Measurements from ENCODE around the gene FOXN3.
A peak's percentile ranks its signal among the peaks of the same experiment; 100 is the strongest.
"Not testable (repeated sequence)": the region's sequence is repeated elsewhere in the genome, so short reads cannot be mapped to it uniquely, and the experiment has no call there.

FOXN3 gene

GRCh38 chr14:89164168-89165073, 252.6 kb downstream of the FOXN3 start:
- no peak for DNase-seq (ENCODE audit: low spot score)

GRCh38 chr14:89163031-89163636, 253.9 kb downstream of the FOXN3 start:
- peak; percentile 67 for DNase-seq (ENCODE audit: low spot score)

DNA sequence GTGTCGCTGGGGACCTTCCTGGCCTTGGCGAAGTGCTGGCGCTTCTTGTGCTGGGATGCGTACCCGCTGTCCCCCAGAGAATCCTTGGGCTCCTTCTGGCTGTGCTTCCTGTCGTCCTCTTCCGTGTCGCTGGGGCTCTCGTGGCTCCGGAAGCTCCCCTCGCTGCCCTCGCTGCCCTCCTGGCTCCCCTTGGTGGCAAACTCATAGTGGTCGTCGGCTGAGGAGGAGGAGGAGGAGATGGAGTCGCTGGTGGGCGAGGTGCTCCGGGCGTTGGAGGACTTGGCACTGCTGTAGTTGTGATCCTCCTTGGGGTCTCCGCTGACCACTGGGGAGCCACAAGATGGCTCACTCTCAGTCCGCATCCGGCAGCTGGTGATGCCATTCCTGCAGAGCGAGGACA, 254.4 kb downstream of the FOXN3 start:
- DNase-seq (ENCODE audit: low spot score) = no peak

- DNase-seq (ENCODE audit: low spot score) = no peak
These were observed 256.6 kb downstream of the FOXN3 start for GRCh38 chr14:89160437-89160836.

- no peak for DNase-seq (ENCODE audit: low spot score)
These were observed 258.3 kb downstream of the FOXN3 start for GRCh38 chr14:89158701-89159100.

- DNase-seq (ENCODE audit: low spot score) = not testable (repeated sequence)
These were observed 258.9 kb downstream of the FOXN3 start for GRCh38 chr14:89158104-89158503.

DNA sequence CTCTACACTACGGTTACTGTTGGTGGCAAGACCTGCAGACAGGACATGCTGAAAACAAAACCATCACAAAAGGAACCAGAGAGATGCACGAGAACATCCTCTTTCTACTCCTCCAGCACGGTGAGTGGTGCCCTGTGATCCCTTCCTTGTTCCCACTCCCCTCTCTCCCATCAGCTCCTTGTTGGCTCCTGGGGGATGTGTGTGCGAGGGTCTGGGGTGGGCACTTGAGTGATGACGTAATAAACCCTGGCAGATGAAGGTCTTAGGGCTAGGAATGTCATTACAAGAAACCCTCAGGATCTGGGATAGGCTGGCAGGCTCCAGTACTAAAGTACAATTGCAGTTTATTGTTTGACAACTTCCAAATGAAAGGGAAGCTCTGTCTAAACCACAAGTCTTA, 261.5 kb downstream of the FOXN3 start:
- no peak for DNase-seq (ENCODE audit: low spot score)

- not testable (repeated sequence) for DNase-seq (ENCODE audit: low spot score)
These were observed 265.3 kb downstream of the FOXN3 start for GRCh38 chr14:89151693-89152092.

GRCh38 chr14:89146274-89146673, 270.8 kb downstream of the FOXN3 start:
- no peak for DNase-seq (ENCODE audit: low spot score)

GRCh38 chr14:89144642-89145041, 272.4 kb downstream of the FOXN3 start:
- DNase-seq (ENCODE audit: low spot score) = no peak

GRCh38 chr14:89144066-89144465, 273.0 kb downstream of the FOXN3 start:
- DNase-seq (ENCODE audit: low spot score) = no peak

DNA sequence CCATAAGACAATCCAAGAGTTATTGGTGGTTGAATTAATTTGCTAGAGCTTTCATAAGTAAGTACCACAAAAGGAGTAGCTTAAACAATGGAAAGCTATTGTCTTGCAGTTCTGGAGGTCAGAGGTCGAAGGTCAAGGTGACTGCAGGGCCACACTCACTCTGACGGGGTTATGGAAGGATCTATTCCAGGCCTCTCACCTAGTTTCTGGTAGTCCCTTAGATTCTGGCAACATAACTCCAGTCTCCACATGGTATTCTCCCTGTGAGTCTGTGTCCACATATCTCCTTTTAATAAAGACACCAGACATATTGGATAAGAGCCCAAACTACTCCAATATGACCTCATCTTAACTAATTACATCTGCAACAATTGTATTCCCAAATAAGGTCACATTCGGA, 273.4 kb downstream of the FOXN3 start:
- no peak for DNase-seq (ENCODE audit: low spot score)

GRCh38 chr14:89142366-89142765, 274.7 kb downstream of the FOXN3 start:
- DNase-seq (ENCODE audit: low spot score) = no peak

DNA sequence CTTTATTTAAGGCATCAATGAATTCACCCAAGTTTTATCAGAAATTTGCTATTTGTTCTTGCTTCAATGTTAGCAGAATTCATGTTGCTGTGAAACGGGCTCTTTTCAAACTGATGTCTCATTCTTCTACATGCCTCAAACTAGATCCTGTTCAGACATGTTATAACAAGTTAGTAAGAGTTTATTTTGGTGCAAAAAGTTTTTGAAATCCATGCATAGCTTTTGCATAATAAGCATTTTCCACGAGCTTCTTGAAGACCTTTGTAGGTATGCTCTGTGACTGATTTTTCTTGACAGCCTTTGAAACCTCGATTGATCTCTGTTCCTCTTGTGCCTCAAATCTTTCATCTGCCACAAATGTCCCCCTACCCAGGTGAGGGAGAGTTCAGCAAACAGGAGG, 275.2 kb downstream of the FOXN3 start:
- no peak for DNase-seq (ENCODE audit: low spot score)

- DNase-seq (ENCODE audit: low spot score) = no peak
These were observed 276.7 kb downstream of the FOXN3 start for GRCh38 chr14:89140326-89140725.

DNA sequence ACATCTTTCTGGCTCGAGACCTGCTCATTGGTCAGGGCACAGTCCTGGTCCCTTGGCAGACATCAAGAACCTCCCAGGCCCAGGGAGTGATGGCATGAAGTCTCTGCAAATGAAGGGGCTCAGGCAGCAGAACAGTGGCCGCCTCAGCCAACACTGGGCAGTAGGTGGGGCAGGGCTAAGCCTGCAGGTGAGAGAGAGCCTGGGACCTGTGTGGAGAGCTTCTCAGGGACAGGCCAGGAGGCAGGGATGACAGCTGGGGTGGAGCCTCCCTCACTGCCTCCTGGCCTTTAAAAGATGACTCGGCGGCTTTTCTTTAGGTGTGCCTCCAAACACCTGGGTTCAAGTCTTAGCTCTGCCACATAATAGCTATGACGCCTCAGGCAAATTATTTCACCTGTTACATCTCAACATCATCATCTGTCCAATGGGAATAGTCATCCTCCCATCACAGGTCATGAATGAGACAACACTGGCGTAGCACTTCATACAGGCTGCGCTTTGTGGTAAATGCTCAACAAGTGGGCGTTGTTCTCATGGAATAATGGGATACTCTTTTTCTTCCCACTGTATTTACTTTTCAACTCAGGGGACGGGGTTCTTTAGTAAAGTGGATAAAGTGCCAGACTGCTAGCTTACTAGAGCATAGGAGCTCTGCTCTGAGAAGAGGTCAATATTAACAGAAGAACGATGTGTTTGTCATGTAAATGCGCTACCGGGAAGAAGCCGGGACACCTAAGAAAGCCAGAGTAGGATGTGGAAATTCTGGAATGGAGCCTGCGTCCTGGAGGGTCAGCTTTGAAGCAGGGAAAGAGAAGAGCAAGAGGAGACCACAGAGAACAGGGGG, 277.4 kb downstream of the FOXN3 start:
- DNase-seq (ENCODE audit: low spot score) = no peak

DNA sequence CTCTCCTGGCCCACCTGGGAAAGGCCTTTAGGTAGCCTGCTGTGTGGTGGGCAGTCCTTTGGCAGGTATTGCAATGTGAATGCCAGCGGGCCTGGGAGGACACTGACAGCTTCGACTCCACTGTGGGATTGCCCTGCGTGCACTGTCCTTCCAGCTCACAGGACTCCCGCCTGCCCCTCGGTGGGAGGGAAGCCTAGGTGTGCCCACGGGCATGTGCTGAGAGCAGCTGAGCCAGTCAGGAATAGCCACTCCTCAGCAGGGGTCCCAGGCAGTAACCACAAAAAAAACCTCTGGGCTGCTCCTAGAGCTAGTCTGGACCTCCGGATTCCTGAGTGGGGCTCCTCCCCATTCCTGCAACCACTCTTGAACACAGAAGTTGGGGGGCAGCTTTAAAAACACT, 278.2 kb downstream of the FOXN3 start:
- DNase-seq (ENCODE audit: low spot score) = no peak

- DNase-seq (ENCODE audit: low spot score) = no peak
These were observed 279.4 kb downstream of the FOXN3 start for GRCh38 chr14:89137526-89138163.

- no peak for DNase-seq (ENCODE audit: low spot score)
These were observed 280.4 kb downstream of the FOXN3 start for GRCh38 chr14:89136587-89136986.

- DNase-seq (ENCODE audit: low spot score) = peak; percentile 31
These were observed 282.4 kb downstream of the FOXN3 start for GRCh38 chr14:89134640-89135039.

DNA sequence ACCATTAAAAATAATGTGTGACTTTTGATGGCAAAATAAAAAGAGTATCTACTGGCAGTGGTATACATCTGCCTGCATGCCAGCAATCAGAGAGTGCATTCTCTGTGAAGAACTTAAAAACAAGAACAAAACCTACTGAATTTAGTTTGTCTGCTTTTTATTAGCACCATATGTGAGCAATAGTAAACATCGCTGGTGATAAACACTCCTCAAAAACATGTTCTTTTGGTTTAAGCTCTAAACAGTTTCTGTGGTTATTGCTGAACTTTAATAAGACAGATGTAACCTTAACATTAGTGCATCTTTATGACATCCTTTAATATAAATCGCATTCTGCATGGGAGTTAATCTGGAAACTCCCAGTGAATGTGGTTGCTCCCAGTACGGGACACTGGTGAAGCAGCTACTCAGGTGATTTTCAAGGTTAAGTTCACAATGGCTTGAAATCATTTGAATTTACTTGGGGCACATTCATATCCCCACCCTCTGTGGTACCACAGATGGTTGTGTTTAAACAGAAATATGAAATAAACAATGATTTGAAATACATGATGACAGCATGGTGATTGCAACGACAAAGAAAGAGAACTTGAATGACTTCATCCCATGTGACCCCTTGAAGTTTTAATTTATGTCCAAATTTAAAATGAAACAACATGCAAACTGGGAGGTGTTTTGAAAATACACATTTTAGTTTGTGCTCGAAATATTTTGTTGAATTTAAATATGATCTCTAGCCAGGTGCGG, 285.9 kb downstream of the FOXN3 start:
- no peak for DNase-seq (ENCODE audit: low spot score)
